Activated naive CD4-positive, alpha-beta T cell treated with anti-CD3 and anti-CD28 coated beads, Interleukin-2, amount 50 U/mL, for 24 hours (primary cell): Measurements from ENCODE around the gene CHST15.

Experiments
- H3K27ac Mint-ChIP-seq: one replicate; pipeline ENCODE4 v1.8.0; 2021; ENCODE audit warnings: mild to moderate bottlenecking, mixed read lengths
- H3K27me3 Mint-ChIP-seq: one replicate; pipeline ENCODE4 v1.8.0; 2021; ENCODE audit warnings: mixed read lengths
- H3K36me3 Mint-ChIP-seq: one replicate; pipeline ENCODE4 v1.8.0; 2021; ENCODE audit warnings: mixed read lengths
- H3K4me1 Mint-ChIP-seq: one replicate; pipeline ENCODE4 v1.8.0; 2021; ENCODE audit warnings: mixed read lengths
- H3K4me3 Mint-ChIP-seq: one replicate; pipeline ENCODE4 v1.8.0; 2021; ENCODE audit warnings: mild to moderate bottlenecking, mixed read lengths
- H3K9me3 Mint-ChIP-seq: one replicate; pipeline ENCODE4 v1.8.0; 2021; ENCODE audit warnings: mixed read lengths

The CHST15 gene

GRCh38 chr10:124126983-124127385, 33.6 kb upstream of the CHST15 start:
- no peaks in the 10 kb centered on the region for H3K9me3 Mint-ChIP-seq
- H3K27me3 Mint-ChIP-seq: no peaks in the 10 kb centered on the region
- H3K4me3 Mint-ChIP-seq: no peak overlapping the region

GRCh38 chr10:124126145-124126982, 33.0 kb upstream of the CHST15 start:
- Mint-ChIP-seq H3K9me3 (no peaks in the 10 kb centered on the region), H3K27me3 (no peaks in the 10 kb centered on the region), H3K4me1 (no peaks in the 10 kb centered on the region), H3K4me3 (no peak overlapping the region), H3K27ac (no peak overlapping the region), H3K36me3 (no peaks in the 10 kb centered on the region)

More at GRCh38 chr10:124126983-124127385, 33.6 kb upstream of the CHST15 start:
- Mint-ChIP-seq H3K36me3 (no peaks in the 10 kb centered on the region), H3K4me1 (no peaks in the 10 kb centered on the region), H3K27ac (no peak overlapping the region)

GRCh38 chr10:124125305-124126116, 32.1 kb upstream of the CHST15 start:
- no peaks in the 10 kb centered on the region for H3K36me3 Mint-ChIP-seq
- no peak overlapping the region for H3K27ac Mint-ChIP-seq

GRCh38 chr10:124124769-124125161, 31.4 kb upstream of the CHST15 start:
- H3K9me3 Mint-ChIP-seq: no peaks in the 10 kb centered on the region
- no peaks in the 10 kb centered on the region for H3K27me3 Mint-ChIP-seq
- no peaks in the 10 kb centered on the region for H3K36me3 Mint-ChIP-seq
- H3K4me1 Mint-ChIP-seq: no peaks in the 10 kb centered on the region
- no peak overlapping the region for H3K4me3 Mint-ChIP-seq
- no peak overlapping the region for H3K27ac Mint-ChIP-seq

More at GRCh38 chr10:124125305-124126116, 32.1 kb upstream of the CHST15 start:
- no peaks in the 10 kb centered on the region for H3K27me3 Mint-ChIP-seq
- H3K4me3 Mint-ChIP-seq: no peak overlapping the region
- H3K9me3 Mint-ChIP-seq: no peaks in the 10 kb centered on the region
- H3K4me1 Mint-ChIP-seq: no peaks in the 10 kb centered on the region

- Mint-ChIP-seq H3K27me3 (no peaks in the 10 kb centered on the region), H3K36me3 (no peaks in the 10 kb centered on the region), H3K4me3 (no peak overlapping the region), H3K27ac (no peak overlapping the region), H3K4me1 (no peaks in the 10 kb centered on the region), H3K9me3 (no peaks in the 10 kb centered on the region)
Observed at GRCh38 chr10:124124123-124124768, 30.8 kb upstream of the CHST15 start.

GRCh38 chr10:124123156-124123555, 29.8 kb upstream of the CHST15 start:
- Mint-ChIP-seq H3K4me1 (no peaks in the 10 kb centered on the region), H3K4me3 (no peak overlapping the region), H3K36me3 (no peaks in the 10 kb centered on the region), H3K9me3 (no peaks in the 10 kb centered on the region), H3K27me3 (no peaks in the 10 kb centered on the region), H3K27ac (no peak overlapping the region)

- Mint-ChIP-seq H3K9me3 (no peaks in the 10 kb centered on the region), H3K27ac (no peak overlapping the region), H3K36me3 (no peaks in the 10 kb centered on the region), H3K27me3 (no peaks in the 10 kb centered on the region), H3K4me3 (no peak overlapping the region), H3K4me1 (no peaks in the 10 kb centered on the region)
Observed at GRCh38 chr10:124122211-124122610, 28.8 kb upstream of the CHST15 start.

GRCh38 chr10:124120410-124121061, 27.1 kb upstream of the CHST15 start:
- no peak overlapping the region for H3K4me3 Mint-ChIP-seq
- no peaks in the 10 kb centered on the region for H3K9me3 Mint-ChIP-seq
- no peaks in the 10 kb centered on the region for H3K27me3 Mint-ChIP-seq
- H3K27ac Mint-ChIP-seq: no peak overlapping the region
- no peaks in the 10 kb centered on the region for H3K36me3 Mint-ChIP-seq
- no peaks in the 10 kb centered on the region for H3K4me1 Mint-ChIP-seq

- H3K27ac Mint-ChIP-seq: no peak overlapping the region
- no peaks in the 10 kb centered on the region for H3K4me1 Mint-ChIP-seq
- H3K4me3 Mint-ChIP-seq: no peak overlapping the region
- no peaks in the 10 kb centered on the region for H3K27me3 Mint-ChIP-seq
- no peaks in the 10 kb centered on the region for H3K9me3 Mint-ChIP-seq
- H3K36me3 Mint-ChIP-seq: no peaks in the 10 kb centered on the region
Observed at GRCh38 chr10:124119946-124120345, 26.5 kb upstream of the CHST15 start.

- Mint-ChIP-seq H3K27ac (no peak overlapping the region), H3K27me3 (no peaks in the 10 kb centered on the region), H3K36me3 (no peaks in the 10 kb centered on the region), H3K4me1 (no peaks in the 10 kb centered on the region), H3K4me3 (no peak overlapping the region), H3K9me3 (no peaks in the 10 kb centered on the region)
Observed at GRCh38 chr10:124119216-124119615, 25.8 kb upstream of the CHST15 start.

- Mint-ChIP-seq H3K27me3 (no peaks in the 10 kb centered on the region), H3K27ac (no peak overlapping the region), H3K4me1 (no peaks in the 10 kb centered on the region), H3K36me3 (no peaks in the 10 kb centered on the region), H3K4me3 (no peak overlapping the region), H3K9me3 (no peaks in the 10 kb centered on the region)
Observed at GRCh38 chr10:124117833-124118232, 24.4 kb upstream of the CHST15 start.

GRCh38 chr10:124117511-124117785, 24.1 kb upstream of the CHST15 start:
- H3K27me3 Mint-ChIP-seq: no peaks in the 10 kb centered on the region
- no peak overlapping the region for H3K27ac Mint-ChIP-seq
- no peak overlapping the region for H3K4me3 Mint-ChIP-seq
- no peaks in the 10 kb centered on the region for H3K36me3 Mint-ChIP-seq
- no peaks in the 10 kb centered on the region for H3K9me3 Mint-ChIP-seq
- no peaks in the 10 kb centered on the region for H3K4me1 Mint-ChIP-seq

- Mint-ChIP-seq H3K9me3 (no peaks in the 10 kb centered on the region), H3K27me3 (no peaks in the 10 kb centered on the region), H3K4me3 (no peak overlapping the region), H3K4me1 (no peaks in the 10 kb centered on the region), H3K36me3 (no peaks in the 10 kb centered on the region), H3K27ac (no peak overlapping the region)
Observed at GRCh38 chr10:124116771-124117510, 23.5 kb upstream of the CHST15 start.

- Mint-ChIP-seq H3K36me3 (no peaks in the 10 kb centered on the region), H3K9me3 (no peaks in the 10 kb centered on the region), H3K4me3 (no peak overlapping the region), H3K4me1 (no peaks in the 10 kb centered on the region), H3K27me3 (peaks cover 2% of the 10 kb centered on the region), H3K27ac (no peak overlapping the region)
Observed at GRCh38 chr10:124114696-124115095, 21.3 kb upstream of the CHST15 start.
